K562 (cell line): ENCODE results near the gene RPS6KA2. TPM values are rescaled to one million over a fixed set of nuclear protein-coding genes. Genes with fewer than 3 reads are reported as not detected.

Source experiments
- ARNT ChIP-seq, 2 experiments: fragments of 450-650 bp; IDR thresholded peaks; 2 replicates each; pipeline ENCODE4 v1.6.1; 2016; ENCODE audit warnings: mild to moderate bottlenecking in 1 of 2
- BMI1 ChIP-seq: fragments of 150-350 bp; IDR thresholded peaks from 2 replicates; pipeline ENCODE4 v1.6.1; 2014; ENCODE audit warnings: low read length
- BRF2 ChIP-seq: IDR thresholded peaks from 3 replicates; pipeline ENCODE4 v1.6.1; 2011; ENCODE audit warnings: borderline replicate concordance, mild to moderate bottlenecking; ENCODE audit not compliant: insufficient read length, insufficient read depth
- CTCF ChIP-seq, 3 experiments: IDR thresholded peaks in 2 of 3; conservative IDR thresholded peaks in 1 of 3; 2 replicates each; pipeline ENCODE4 v1.5.1; 2011 to 2012; ENCODE audit warnings: low read length in 3 of 3, mild to moderate bottlenecking in 3 of 3, control low read depth in 2 of 3, improper control_type of control experiment in 1 of 3, inconsistent platforms in 1 of 3, low read depth in 1 of 3, mixed read lengths in 1 of 3, moderate library complexity in 1 of 3; ENCODE audit not compliant: insufficient read depth in 2 of 3
- E2F1 ChIP-seq: sonication (generic); formaldehyde crosslinking; IDR thresholded peaks from 2 replicates; pipeline ENCODE4 v1.8.1; 2023; ENCODE audit warnings: mild to moderate bottlenecking, missing genetic modification reagents, moderate library complexity
- GATAD2B ChIP-seq: fragments of 450-650 bp; IDR thresholded peaks from 2 replicates; pipeline ENCODE4 v1.6.1; 2017; ENCODE audit warnings: mild to moderate bottlenecking, borderline replicate concordance
- GTF2E2 ChIP-seq: fragments of 200-800 bp; sonication (Bioruptor generic); IDR thresholded peaks from 2 replicates; pipeline ENCODE4 v1.6.1; 2016; ENCODE audit warnings: missing genetic modification characterization, missing compliant biosample characterization
- HDAC3 ChIP-seq: fragments of 450-650 bp; IDR thresholded peaks from 2 replicates; pipeline ENCODE4 v1.6.1; 2018; ENCODE audit warnings: borderline replicate concordance, mild to moderate bottlenecking, moderate library complexity; ENCODE audit not compliant: partially characterized antibody
- HMG20A ChIP-seq: fragments of 450-650 bp; formaldehyde crosslinking; conservative IDR thresholded peaks from 2 replicates; pipeline ENCODE4 v1.4.0; 2020; ENCODE audit warnings: mild to moderate bottlenecking, mixed read lengths
- NRF1 ChIP-seq, 2 experiments: fragments of 450-650 bp; IDR thresholded peaks in 1 of 2; conservative IDR thresholded peaks in 1 of 2; 2 replicates each; pipeline ENCODE4 v1.6.1; 2014; ENCODE audit warnings: mild to moderate bottlenecking in 2 of 2
- NUFIP1 ChIP-seq: fragments of 450-650 bp; IDR thresholded peaks from 2 replicates; pipeline ENCODE4 v1.6.1; 2018; ENCODE audit not compliant: partially characterized antibody
- PHF20 ChIP-seq: fragments of 450-650 bp; IDR thresholded peaks from 2 replicates; pipeline ENCODE4 v1.6.1; 2018; ENCODE audit not compliant: partially characterized antibody
- RBM22 ChIP-seq: fragments of 200-400 bp; formaldehyde crosslinking; IDR thresholded peaks from 2 replicates; pipeline ENCODE4 v1.6.1; 2018; ENCODE audit warnings: low read length, low read depth; ENCODE audit not compliant: poor library complexity, severe bottlenecking
- SIN3A ChIP-seq, 2 experiments: fragments of 150-350 bp in 1 of 2; IDR thresholded peaks; 2 replicates each; pipeline ENCODE4 v1.6.1; 2011 to 2016; ENCODE audit warnings: borderline replicate concordance in 2 of 2, low read depth in 2 of 2, low read length in 2 of 2, mild to moderate bottlenecking in 2 of 2, moderate library complexity in 2 of 2; ENCODE audit not compliant: control insufficient read depth in 1 of 2
- SMARCE1 ChIP-seq: fragments of 450-650 bp; IDR thresholded peaks from 2 replicates; pipeline ENCODE4 v1.7.1; 2016; ENCODE audit warnings: mild to moderate bottlenecking
- SRSF7 ChIP-seq: fragments of 200-400 bp; formaldehyde crosslinking; optimal IDR thresholded peaks from 2 replicates; pipeline ENCODE3; 2017; ENCODE audit warnings: mild to moderate bottlenecking, low read depth, low read length
- TAF15 ChIP-seq: fragments of 200-400 bp; formaldehyde crosslinking; IDR thresholded peaks from 2 replicates; pipeline ENCODE4 v1.6.1; 2017; ENCODE audit warnings: mild to moderate bottlenecking, low read depth, low read length, moderate library complexity
- TAL1 ChIP-seq: fragments of 450-650 bp; IDR thresholded peaks from 2 replicates; pipeline ENCODE4 v1.6.1; 2016; ENCODE audit warnings: mild to moderate bottlenecking
- ZNF263 ChIP-seq: sonication (generic); formaldehyde crosslinking; IDR thresholded peaks from 2 replicates; pipeline ENCODE4 v1.8.0; 2022; ENCODE audit warnings: mild to moderate bottlenecking, missing genetic modification reagents, borderline replicate concordance
- polyA plus RNA-seq, 8 experiments: library from polyadenylated mRNA; depleted of rRNA in 4 of 8; stranded (reverse) in 5 of 8; unstranded in 3 of 8; fragments of >200 nt; fragmentation: Nextera tagmentation in 2 of 8; fragmentation: Illumina TruSeq in 1 of 8; extraction: Ambion mirVana in 2 of 8; extraction: Trizol in 1 of 8; gene quantifications; 2 replicates each; pipeline versions ENCODE4 v1.2.1 to v1.2.3, GENCODE V29; 2011 to 2014; ENCODE audit warnings: inconsistent platforms in 1 of 8, missing spikeins in 1 of 8
- total RNA-seq, 7 experiments: library from RNA; depleted of rRNA in 6 of 7; stranded (reverse); fragments of >200 nt in 6 of 7; fragmentation: Illumina TruSeq in 2 of 7; extraction: Trizol in 2 of 7; gene quantifications; 2 replicates each; pipeline versions ENCODE4 v1.2.1 to v1.2.3, GENCODE V29; 2011 to 2021; ENCODE audit warnings: low replicate concordance in 1 of 7
- TF ChIP-seq, protein P1 (sequence below): fragments of 250-450 bp; sonication (Bioruptor Pico); IDR thresholded peaks from 2 replicates; pipeline ENCODE4 v1.8.0; 2021; ENCODE audit warnings: borderline replicate concordance, mild to moderate bottlenecking, moderate library complexity; ENCODE audit not compliant: poor library complexity, severe bottlenecking

RPS6KA2 gene
- total and polyA plus RNA-seq, 9 of the 15 experiments (the other 6 are each of a cell fraction or from before 2014, with no cell fraction given) = 0.29 to 1.00 (median 0.53) TPM

- TF ChIP-seq SIN3A (IDR thresholded peaks at IDR 0.05; ENCODE audit: borderline replicate concordance in 2 of 2, control insufficient read depth in 1 of 2, low read depth in 2 of 2, low read length in 2 of 2) (peak; percentile 69 to 79; a peak in 2 of 4 replicates), RBM22 (no peak), NUFIP1 (no peak), BRF2 (no peak), HDAC3 (no peak), ARNT (IDR thresholded peaks at IDR 0.05) (no peak), E2F1 (peak; percentile 98), HMG20A (CRISPR knock-in tag) (no peak), GATAD2B (peak; percentile 86), CTCF (IDR thresholded peaks at IDR 0.05 in 2 of 3, conservative IDR thresholded peaks at IDR 0.05 in 1 of 3; ENCODE audit: insufficient read depth in 2 of 3, low read depth in 1 of 3, low read length in 3 of 3) (no peak), TAF15 (no peak), NRF1 (conservative IDR thresholded peaks at IDR 0.05 in 1 of 2, IDR thresholded peaks at IDR 0.05 in 1 of 2) (peak; percentile 78 to 81), PHF20 (peak; percentile 33), SRSF7 (no peak), GTF2E2 (tag) (no peak), BMI1 (no peak), ZNF263 (peak; percentile 46; the same call in 1 of the 2 replicates), TAL1 (no peak), SMARCE1 (no peak)
- TF ChIP-seq, protein P1, sequence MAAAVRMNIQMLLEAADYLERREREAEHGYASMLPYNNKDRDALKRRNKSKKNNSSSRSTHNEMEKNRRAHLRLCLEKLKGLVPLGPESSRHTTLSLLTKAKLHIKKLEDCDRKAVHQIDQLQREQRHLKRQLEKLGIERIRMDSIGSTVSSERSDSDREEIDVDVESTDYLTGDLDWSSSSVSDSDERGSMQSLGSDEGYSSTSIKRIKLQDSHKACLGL (CRISPR knock-in tag) = peak; percentile 87
Observed at GRCh38 chr6:166382933-166383801, 243.9 kb downstream of the RPS6KA2 start, which contains the start of gene MPC1 (continued).
